SK-N-SH treated with all-trans-retinoic acid at 6 μM for 48 hours (cell line): ENCODE results near the gene COL19A1.

Experiments
- ATAC-seq: fragments of 200-7000 bp; cut with Tn5 transposase; 3 replicates; pipeline ENCODE4 v1.9.1; 2020; ENCODE audit warnings: mild to moderate bottlenecking, moderate library complexity
- ARNTL ChIP-seq: fragments of 450-650 bp; formaldehyde crosslinking; IDR thresholded peaks from 2 replicates; pipeline ENCODE4 v1.5.0; 2020; ENCODE audit warnings: low read depth, mild to moderate bottlenecking, moderate library complexity, borderline replicate concordance
- BACH2 ChIP-seq: fragments of 250-450 bp; sonication (Bioruptor Pico); IDR thresholded peaks from 2 replicates; pipeline ENCODE4 v1.9.0; 2021; ENCODE audit warnings: mild to moderate bottlenecking, borderline replicate concordance
- CREB5 ChIP-seq: fragments of 250-450 bp; sonication (Bioruptor Pico); IDR thresholded peaks from 2 replicates; pipeline ENCODE4 v1.5.1; 2020; ENCODE audit warnings: low read depth, mild to moderate bottlenecking, moderate library complexity
- CSDC2 ChIP-seq: fragments of 250-450 bp; sonication (Bioruptor Pico); IDR thresholded peaks from 2 replicates; pipeline ENCODE4 v1.5.0; 2020; ENCODE audit warnings: mild to moderate bottlenecking, moderate library complexity
- CSRNP3 ChIP-seq: fragments of 250-450 bp; sonication (Bioruptor Pico); IDR thresholded peaks from 2 replicates; pipeline ENCODE4 v1.5.1; 2021; ENCODE audit warnings: mild to moderate bottlenecking, moderate library complexity
- ESRRG ChIP-seq: fragments of 250-450 bp; sonication (Bioruptor Pico); IDR thresholded peaks from 2 replicates; pipeline ENCODE4 v1.6.1; 2021; ENCODE audit warnings: mild to moderate bottlenecking
- GLIS3 ChIP-seq: fragments of 250-450 bp; sonication (Bioruptor Pico); IDR thresholded peaks from 2 replicates; pipeline ENCODE4 v1.5.0; 2020; ENCODE audit warnings: mild to moderate bottlenecking, moderate library complexity
- ISL1 ChIP-seq: fragments of 250-450 bp; sonication (Bioruptor Pico); IDR thresholded peaks from 2 replicates; pipeline ENCODE4 v2.1.2; 2022; ENCODE audit warnings: mild to moderate bottlenecking, moderate library complexity
- OSR1 ChIP-seq: fragments of 250-450 bp; sonication (Bioruptor Pico); IDR thresholded peaks from 2 replicates; pipeline ENCODE4 v1.8.0; 2022; ENCODE audit warnings: moderate library complexity, mild to moderate bottlenecking, inconsistent platforms
- PATZ1 ChIP-seq: fragments of 250-450 bp; sonication (Bioruptor Pico); IDR thresholded peaks from 2 replicates; pipeline ENCODE4 v1.8.0; 2020; ENCODE audit warnings: mild to moderate bottlenecking, moderate library complexity, borderline replicate concordance
- POU6F1 ChIP-seq: fragments of 250-450 bp; sonication (Bioruptor Pico); IDR thresholded peaks from 2 replicates; pipeline ENCODE4 v1.8.0; 2021; ENCODE audit warnings: low read depth, mild to moderate bottlenecking, moderate library complexity, borderline replicate concordance
- PPARA ChIP-seq: fragments of 250-450 bp; sonication (Bioruptor Pico); IDR thresholded peaks from 2 replicates; pipeline ENCODE4 v1.5.0; 2020; ENCODE audit warnings: mild to moderate bottlenecking, borderline replicate concordance
- RARB ChIP-seq: fragments of 250-450 bp; sonication (Bioruptor Pico); IDR thresholded peaks from 2 replicates; pipeline ENCODE4 v1.8.0; 2021; ENCODE audit warnings: mild to moderate bottlenecking, moderate library complexity
- SNAI2 ChIP-seq: fragments of 250-450 bp; sonication (Bioruptor Pico); IDR thresholded peaks from 2 replicates; pipeline ENCODE4 v1.5.0; 2020; ENCODE audit warnings: mild to moderate bottlenecking, moderate library complexity
- TOX ChIP-seq: fragments of 250-450 bp; sonication (Bioruptor Pico); IDR thresholded peaks from 2 replicates; pipeline ENCODE4 v1.8.0; 2021; ENCODE audit warnings: mild to moderate bottlenecking, moderate library complexity, borderline replicate concordance
- TSHZ2 ChIP-seq: fragments of 250-450 bp; sonication (Bioruptor Pico); IDR thresholded peaks from 2 replicates; pipeline ENCODE4 v1.5.0; 2020; ENCODE audit warnings: mild to moderate bottlenecking, moderate library complexity
- ZC3H10 ChIP-seq: fragments of 250-450 bp; sonication (Bioruptor Pico); IDR thresholded peaks from 2 replicates; pipeline ENCODE4 v1.5.1; 2021; ENCODE audit warnings: mild to moderate bottlenecking, moderate library complexity
- ZFP3 ChIP-seq: fragments of 250-450 bp; sonication (Bioruptor Pico); IDR thresholded peaks from 2 replicates; pipeline ENCODE4 v1.5.0; 2020; ENCODE audit warnings: mild to moderate bottlenecking, moderate library complexity
- ZFP30 ChIP-seq: fragments of 450-650 bp; formaldehyde crosslinking; IDR thresholded peaks from 2 replicates; pipeline ENCODE4 v1.5.0; 2022; ENCODE audit warnings: mild to moderate bottlenecking, moderate library complexity
- ZNF565 ChIP-seq: fragments of 450-650 bp; formaldehyde crosslinking; conservative IDR thresholded peaks from 2 replicates; pipeline ENCODE4 v1.5.0; 2020; ENCODE audit warnings: low read depth, mild to moderate bottlenecking, moderate library complexity
- ZNF70 ChIP-seq: fragments of 450-650 bp; formaldehyde crosslinking; IDR thresholded peaks from 2 replicates; pipeline ENCODE4 v1.5.0; 2020; ENCODE audit warnings: mild to moderate bottlenecking, moderate library complexity
- ZNF8 ChIP-seq: fragments of 450-650 bp; formaldehyde crosslinking; IDR thresholded peaks from 2 replicates; pipeline ENCODE4 v1.5.0; 2020; ENCODE audit warnings: mild to moderate bottlenecking, moderate library complexity

COL19A1 gene

GRCh38 chr6:70131528-70131927 lies 265.2 kb downstream of the COL19A1 start:
- ATAC-seq: peak; percentile 55; the same call in 2 of the 3 replicates
- TF ChIP-seq ARNTL (CRISPR knock-in tag) (no peak), POU6F1 (CRISPR knock-in tag) (no peak), GLIS3 (CRISPR knock-in tag) (no peak), OSR1 (no peak), BACH2 (CRISPR knock-in tag) (no peak), TSHZ2 (CRISPR knock-in tag) (no peak), PATZ1 (no peak), RARB (CRISPR knock-in tag) (no peak), CSDC2 (CRISPR knock-in tag) (no peak), ZC3H10 (no peak), ZFP3 (CRISPR knock-in tag) (no peak), ZNF8 (CRISPR knock-in tag) (no peak), TOX (CRISPR knock-in tag) (no peak), ZNF70 (no peak), CREB5 (no peak), ZFP30 (CRISPR knock-in tag) (no peak), SNAI2 (CRISPR knock-in tag) (no peak), ISL1 (no peak), PPARA (CRISPR knock-in tag) (no peak)

- no peak for TF ChIP-seq ISL1
- no peak for TF ChIP-seq CREB5
- no peak for TF ChIP-seq ZC3H10
- TF ChIP-seq TSHZ2 (CRISPR knock-in tag): no peak
- no peak for TF ChIP-seq ESRRG
- no peak for TF ChIP-seq POU6F1 (CRISPR knock-in tag)
- TF ChIP-seq SNAI2 (CRISPR knock-in tag): no peak
- no peak for TF ChIP-seq ZFP3 (CRISPR knock-in tag)
- no peak for TF ChIP-seq CSRNP3 (CRISPR knock-in tag)
- TF ChIP-seq OSR1: no peak
- TF ChIP-seq PPARA (CRISPR knock-in tag): no peak
- TF ChIP-seq BACH2 (CRISPR knock-in tag): no peak
- no peak for TF ChIP-seq RARB (CRISPR knock-in tag)
- TF ChIP-seq PATZ1: no peak
- TF ChIP-seq ZNF565: no peak
- no peak for TF ChIP-seq CSDC2 (CRISPR knock-in tag)
- no peak for TF ChIP-seq GLIS3 (CRISPR knock-in tag)
- ATAC-seq: no peak
Observed at GRCh38 chr6:70133246-70133645, 266.9 kb downstream of the COL19A1 start.
